ENCODE data around the gene CISH. TPM values are rescaled to one million over a fixed set of nuclear protein-coding genes. Genes with fewer than 3 reads are reported as not detected.

The CISH gene
- total and polyA plus RNA-seq, 2 donors from 2014 or later: 30.8 to 59.4 TPM

DNA sequence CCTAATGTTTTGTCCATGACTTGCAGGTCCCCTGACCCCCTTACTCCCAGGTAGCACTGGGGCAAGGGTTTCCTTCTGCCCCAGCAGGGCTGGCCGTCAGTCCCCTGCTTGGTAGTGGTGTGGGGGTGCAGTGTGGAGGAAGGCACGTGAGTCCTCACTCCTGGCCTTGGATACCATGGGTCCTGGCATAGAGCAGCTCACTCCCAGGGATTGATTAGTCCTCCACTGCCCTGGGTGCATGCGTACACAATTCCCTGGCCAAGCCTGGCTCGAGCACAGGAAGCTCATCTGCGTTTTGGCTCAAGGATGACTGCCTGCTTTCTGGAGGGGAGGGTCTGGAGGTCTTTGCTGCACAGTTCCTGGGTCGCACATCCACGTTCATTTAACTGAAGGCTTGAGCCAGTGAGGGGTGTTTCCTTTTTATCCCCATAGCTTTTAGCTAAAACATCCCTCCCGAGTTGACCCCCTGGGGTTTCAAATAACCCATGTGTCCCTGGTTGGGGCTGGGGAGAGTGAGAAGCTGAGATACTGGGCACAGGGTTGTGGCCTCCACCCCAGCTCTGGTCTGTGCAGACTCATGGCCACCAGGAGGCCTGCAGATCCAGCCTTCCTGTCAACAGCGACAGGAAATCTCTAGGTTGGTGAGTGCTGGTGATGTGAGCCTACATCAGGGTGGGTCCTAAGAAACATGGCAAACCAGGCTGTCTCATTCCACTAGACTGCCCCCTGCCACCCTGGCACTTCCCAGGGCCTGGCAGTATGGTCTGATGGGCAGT, 30.7 kb downstream of the CISH start:
- H3K9me3 ChIP-seq (ENCODE audit: control insufficient read depth in 2 of 3, insufficient read depth in 1 of 3, low read length in 3 of 3): no peaks in the 10 kb centered on the region
- DNase-seq: no peak

DNA sequence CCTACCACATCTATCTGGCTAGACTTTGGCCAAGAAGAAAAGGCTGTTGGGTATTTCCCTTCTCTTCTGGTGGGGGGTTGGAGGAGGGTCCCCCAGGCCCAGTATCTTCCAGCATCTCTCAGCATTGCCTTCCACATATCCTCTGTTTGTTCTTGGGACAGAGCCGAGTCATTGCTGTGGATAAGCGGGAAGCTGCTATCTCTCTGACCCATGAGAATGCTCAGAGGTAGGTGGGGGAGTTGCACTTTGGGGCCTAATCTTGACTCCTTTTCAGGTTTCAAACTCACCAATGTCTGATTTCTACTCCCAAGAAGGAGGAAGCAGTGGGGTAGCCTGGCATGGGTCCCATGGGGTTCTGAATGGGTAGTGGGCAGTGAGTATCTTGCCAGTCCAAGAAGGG, 34.2 kb downstream of the CISH start:
- Histone ChIP-seq H3K36me3 (ENCODE audit: control insufficient read depth in 2 of 3, insufficient read depth in 3 of 3, low read length in 3 of 3) (peaks cover 0 to 13% (median 4%) of the 10 kb centered on the region in 3 donors), H3K4me1 (ENCODE audit: control insufficient read depth in 2 of 3, insufficient read depth in 2 of 3, low read depth in 1 of 3, low read length in 3 of 3) (peaks cover 0 to 19% (median 11%) of the 10 kb centered on the region in 3 donors), H3K27ac (ENCODE audit: low read depth in 2 of 2, low read length in 2 of 2) (no peak overlapping the region), H3K9me3 (ENCODE audit: control insufficient read depth in 2 of 3, insufficient read depth in 1 of 3, low read length in 3 of 3) (no peaks in the 10 kb centered on the region), H3K9ac (ENCODE audit: low read length in 3 of 3) (no peak overlapping the region), H3K27me3 (ENCODE audit: control insufficient read depth, insufficient read depth, low read length) (no peaks in the 10 kb centered on the region), H3K4me3 (ENCODE audit: low read length in 3 of 3) (no peak overlapping the region)
- intact Hi-C loops (cut with DNase I): no loop called here
- DNase-seq (no peak), FAIRE-seq (no peak)
- TF ChIP-seq, protein P1, sequence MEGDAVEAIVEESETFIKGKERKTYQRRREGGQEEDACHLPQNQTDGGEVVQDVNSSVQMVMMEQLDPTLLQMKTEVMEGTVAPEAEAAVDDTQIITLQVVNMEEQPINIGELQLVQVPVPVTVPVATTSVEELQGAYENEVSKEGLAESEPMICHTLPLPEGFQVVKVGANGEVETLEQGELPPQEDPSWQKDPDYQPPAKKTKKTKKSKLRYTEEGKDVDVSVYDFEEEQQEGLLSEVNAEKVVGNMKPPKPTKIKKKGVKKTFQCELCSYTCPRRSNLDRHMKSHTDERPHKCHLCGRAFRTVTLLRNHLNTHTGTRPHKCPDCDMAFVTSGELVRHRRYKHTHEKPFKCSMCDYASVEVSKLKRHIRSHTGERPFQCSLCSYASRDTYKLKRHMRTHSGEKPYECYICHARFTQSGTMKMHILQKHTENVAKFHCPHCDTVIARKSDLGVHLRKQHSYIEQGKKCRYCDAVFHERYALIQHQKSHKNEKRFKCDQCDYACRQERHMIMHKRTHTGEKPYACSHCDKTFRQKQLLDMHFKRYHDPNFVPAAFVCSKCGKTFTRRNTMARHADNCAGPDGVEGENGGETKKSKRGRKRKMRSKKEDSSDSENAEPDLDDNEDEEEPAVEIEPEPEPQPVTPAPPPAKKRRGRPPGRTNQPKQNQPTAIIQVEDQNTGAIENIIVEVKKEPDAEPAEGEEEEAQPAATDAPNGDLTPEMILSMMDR (IDR thresholded peaks at IDR 0.05; ENCODE audit: borderline replicate concordance, extremely low read depth, insufficient read depth): no peak

More for the DNA sequence above, 30.7 kb downstream of the CISH start:
- Histone ChIP-seq H3K27ac (ENCODE audit: low read depth in 2 of 2, low read length in 2 of 2) (no peak overlapping the region), H3K4me3 (ENCODE audit: low read length in 3 of 3) (no peak overlapping the region), H3K4me1 (ENCODE audit: control insufficient read depth in 2 of 3, insufficient read depth in 2 of 3, low read depth in 1 of 3, low read length in 3 of 3) (no peaks in the 10 kb centered on the region), H3K36me3 (ENCODE audit: control insufficient read depth in 2 of 3, insufficient read depth in 3 of 3, low read length in 3 of 3) (peaks cover 0 to 15% (median 4%) of the 10 kb centered on the region in 3 donors), H3K9ac (ENCODE audit: low read length in 3 of 3) (no peak overlapping the region), H3K27me3 (ENCODE audit: control insufficient read depth, insufficient read depth, low read length) (no peaks in the 10 kb centered on the region)
- intact Hi-C loops (cut with DNase I): no loop called here
- TF ChIP-seq, protein P1 (IDR thresholded peaks at IDR 0.05; ENCODE audit: borderline replicate concordance, extremely low read depth, insufficient read depth): no peak
- no peak for FAIRE-seq

DNA sequence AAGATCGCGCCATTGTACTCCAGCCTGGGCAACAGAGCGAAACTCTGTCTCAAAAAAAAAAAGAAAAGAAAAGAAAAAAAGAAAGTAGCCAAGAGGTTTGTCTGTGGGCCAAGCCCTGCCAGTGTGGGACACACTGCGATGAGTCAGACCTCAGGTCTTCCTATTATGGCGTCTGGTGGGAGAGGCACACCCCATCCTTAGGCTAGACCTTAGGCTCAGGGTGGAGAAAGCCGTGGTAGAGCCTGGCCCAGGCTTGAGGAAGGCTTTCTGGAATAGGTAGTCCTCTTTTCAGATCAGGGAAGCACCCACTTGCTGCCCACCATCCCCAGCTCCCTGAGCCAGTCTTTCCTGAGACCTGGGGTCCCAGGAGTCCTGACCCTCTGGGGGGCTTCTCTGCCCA, 36.2 kb downstream of the CISH start:
- DNase-seq (no peak), FAIRE-seq (no peak)
- Histone ChIP-seq H3K9me3 (ENCODE audit: control insufficient read depth in 2 of 3, insufficient read depth in 1 of 3, low read length in 3 of 3) (no peaks in the 10 kb centered on the region), H3K4me3 (ENCODE audit: low read length in 3 of 3) (no peak overlapping the region), H3K27me3 (ENCODE audit: control insufficient read depth, insufficient read depth, low read length) (no peaks in the 10 kb centered on the region), H3K27ac (ENCODE audit: low read depth in 2 of 2, low read length in 2 of 2) (no peak overlapping the region), H3K4me1 (ENCODE audit: control insufficient read depth in 2 of 3, insufficient read depth in 2 of 3, low read depth in 1 of 3, low read length in 3 of 3) (peaks cover 0 to 23% (median 17%) of the 10 kb centered on the region in 3 donors), H3K9ac (ENCODE audit: low read length in 3 of 3) (no peak overlapping the region), H3K36me3 (ENCODE audit: control insufficient read depth in 2 of 3, insufficient read depth in 3 of 3, low read length in 3 of 3) (peaks cover 0 to 8% (median 2%) of the 10 kb centered on the region in 3 donors)
- intact Hi-C loops (cut with DNase I): no loop called here
- TF ChIP-seq, protein P1 (IDR thresholded peaks at IDR 0.05; ENCODE audit: borderline replicate concordance, extremely low read depth, insufficient read depth): no peak

Measured in kidney (tissue), 14 donors.